Ovary (tissue), 3 donors: Measurements from ENCODE around the gene KLRC2.
"Not testable (repeated sequence)": the region's sequence is repeated elsewhere in the genome, so short reads cannot be mapped to it uniquely, and the experiment has no call there.

Source experiments
- CTCF ChIP-seq, 3 donors: fragments of 450-650 bp in 2 of 3; fragments of 200-600 bp in 1 of 3; IDR thresholded peaks; one replicate each; pipeline versions ENCODE4 v1.5.1 to v1.8.0; 2016 to 2022; ENCODE audit warnings: antibody characterized with exemption in 3 of 3, mild to moderate bottlenecking in 1 of 3
- EP300 ChIP-seq: sonication (generic); formaldehyde crosslinking; IDR thresholded peaks from one replicate; pipeline ENCODE4 v1.6.1; 2017; ENCODE audit warnings: antibody characterized with exemption
- POLR2A ChIP-seq: fragments of 450-650 bp; IDR thresholded peaks from one replicate; pipeline ENCODE4 v1.6.1; 2017; ENCODE audit warnings: antibody characterized with exemption, mild to moderate bottlenecking, moderate library complexity
- donor health status: DM: no; HTN: no; CAD: no.

GRCh38 chr12:10422159-10422558 lies 13.7 kb downstream of the KLRC2 start:
- TF ChIP-seq CTCF (IDR thresholded peaks at IDR 0.05); POLR2A; EP300: not testable (repeated sequence)
